Measurements from ENCODE around the gene PLD3. TPM values are rescaled to one million over a fixed set of nuclear protein-coding genes. Genes with fewer than 3 reads are reported as not detected.

PLD3 gene
- total and polyA plus RNA-seq, 2 experiments from 2014 or later = 181 to 490 TPM

GRCh38 chr19:40360020-40360707 is 11.7 kb downstream of the PLD3 start:
- Histone ChIP-seq H3F3A (replicated peaks; ENCODE audit: low read depth) (no peaks in the 10 kb centered on the region), H3K79me2 (replicated peaks; ENCODE audit: insufficient read depth) (no peaks in the 10 kb centered on the region), H3K36me3 (ENCODE audit: insufficient read depth) (no peaks in the 10 kb centered on the region), H3K4me3 (no peak overlapping the region), H3K4me2 (no peak overlapping the region), H3K9me2 (ENCODE audit: insufficient read depth) (no peaks in the 10 kb centered on the region), H3K27ac (ENCODE audit: low read depth) (no peak overlapping the region), H2AFZ (no peak overlapping the region), H4K20me1 (replicated peaks; ENCODE audit: insufficient read depth) (no peaks in the 10 kb centered on the region; the same call in 1 of the 2 replicates), H3K27me3 (ENCODE audit: insufficient read depth) (no peaks in the 10 kb centered on the region), H3K4me1 (ENCODE audit: insufficient read depth) (0 out of 2 replicates have a peak, but pooled peaks cover 3% of the 10 kb centered on the region)
- H3K27ac Mint-ChIP-seq = peak overlapping the region; percentile 56; the same call in 1 of the 2 replicates
- H3K4me1 Mint-ChIP-seq = peaks cover 26% of the 10 kb centered on the region
- H3K9me3 Mint-ChIP-seq = no peaks in the 10 kb centered on the region
- H3K36me3 Mint-ChIP-seq (ENCODE audit: low read depth) = no peaks in the 10 kb centered on the region
- H3K4me3 Mint-ChIP-seq = no peak overlapping the region
- no peak for TF ChIP-seq NANOG (IDR thresholded peaks at IDR 0.05; ENCODE audit: borderline replicate concordance)
- TF ChIP-seq ZNF331 (CRISPR knock-in tag; IDR thresholded peaks at IDR 0.05; ENCODE audit: low read depth) = no peak
- TF ChIP-seq REST (IDR thresholded peaks at IDR 0.05; ENCODE audit: unreplicated experiment) = no peak
- no peak for TF ChIP-seq EZH2phosphoT487 (IDR thresholded peaks at IDR 0.05; ENCODE audit: unreplicated experiment)
- no peak for TF ChIP-seq ZNF114 (CRISPR knock-in tag; IDR thresholded peaks at IDR 0.05)
- no peak for TF ChIP-seq JUNB (IDR thresholded peaks at IDR 0.05; ENCODE audit: unreplicated experiment)
- peaks cover 3% of the 10 kb centered on the region for H3K27me3 Mint-ChIP-seq (ENCODE audit: insufficient read depth, low read depth, poor library complexity)
- ATAC-seq (peak; percentile 37; the same call in 2 of the 3 replicates), DNase-seq (ENCODE audit: low spot score) (no peak)

DNA sequence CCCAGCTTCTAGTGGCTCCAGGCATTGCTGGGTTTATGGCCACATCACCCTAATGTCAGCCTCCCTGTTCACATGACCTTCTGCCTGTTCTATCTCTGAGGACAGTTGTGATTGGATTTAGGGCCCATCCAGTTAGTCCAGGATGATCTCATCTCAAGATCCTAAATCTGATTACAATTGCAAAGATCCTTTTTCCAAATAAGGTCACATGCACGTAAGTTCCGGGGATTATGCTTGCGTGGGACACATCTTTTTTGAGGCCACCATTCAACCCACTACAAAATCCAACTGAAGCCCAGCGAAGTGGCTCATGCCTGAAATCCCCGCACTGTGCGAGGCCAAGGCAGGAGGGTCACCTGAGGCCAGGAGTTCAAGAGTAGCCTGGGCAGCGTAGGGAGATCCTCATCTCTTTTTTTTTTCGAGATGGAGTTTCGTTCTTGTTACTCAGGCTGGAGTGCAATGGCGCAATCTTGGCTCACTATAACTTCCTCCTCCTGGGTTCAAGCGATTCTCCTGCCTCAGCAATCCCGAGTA is 12.3 kb downstream of the PLD3 start:
- Histone ChIP-seq H3K36me3 (ENCODE audit: insufficient read depth) (no peaks in the 10 kb centered on the region), H3K79me2 (replicated peaks; ENCODE audit: insufficient read depth) (no peaks in the 10 kb centered on the region), H2AFZ (no peak overlapping the region), H3K27ac (ENCODE audit: low read depth) (no peak overlapping the region), H3K4me3 (no peak overlapping the region), H3K9me2 (ENCODE audit: insufficient read depth) (no peaks in the 10 kb centered on the region), H4K20me1 (replicated peaks; ENCODE audit: insufficient read depth) (no peaks in the 10 kb centered on the region; the same call in 1 of the 2 replicates), H3F3A (replicated peaks; ENCODE audit: low read depth) (no peaks in the 10 kb centered on the region), H3K4me2 (no peak overlapping the region), H3K4me1 (ENCODE audit: insufficient read depth) (0 out of 2 replicates have a peak, but pooled peaks cover 5% of the 10 kb centered on the region), H3K27me3 (ENCODE audit: insufficient read depth) (no peaks in the 10 kb centered on the region)
- no peak overlapping the region for H3K27ac Mint-ChIP-seq
- peaks cover 3% of the 10 kb centered on the region for H3K27me3 Mint-ChIP-seq (ENCODE audit: insufficient read depth, low read depth, poor library complexity)
- DNase-seq (ENCODE audit: low spot score) (no peak), ATAC-seq (no peak)
- peaks cover 29% of the 10 kb centered on the region for H3K4me1 Mint-ChIP-seq
- no peak overlapping the region for H3K4me3 Mint-ChIP-seq
- no peaks in the 10 kb centered on the region for H3K36me3 Mint-ChIP-seq (ENCODE audit: low read depth)
- H3K9me3 Mint-ChIP-seq = no peaks in the 10 kb centered on the region
- TF ChIP-seq EZH2 (IDR thresholded peaks at IDR 0.05; ENCODE audit: low read depth, unreplicated experiment) (no peak), NANOG (IDR thresholded peaks at IDR 0.05; ENCODE audit: borderline replicate concordance) (no peak), POLR2AphosphoS5 (IDR thresholded peaks at IDR 0.05; ENCODE audit: low read depth) (no peak)
